Stimulated activated CD4-positive, alpha-beta T cell treated with anti-CD3 and anti-CD28 coated beads, Interleukin-15, amount 100 ng/mL, for 24 hours (primary cell): ENCODE results near the gene ERP29.
"Not testable (repeated sequence)": the region's sequence is repeated elsewhere in the genome, so short reads cannot be mapped to it uniquely, and the experiment has no call there.

ENCODE experiments used
- DNase-seq: peaks from one replicate; pipeline ENCODE4 v3.0.0-alpha.2; 2020

ERP29 gene

DNA sequence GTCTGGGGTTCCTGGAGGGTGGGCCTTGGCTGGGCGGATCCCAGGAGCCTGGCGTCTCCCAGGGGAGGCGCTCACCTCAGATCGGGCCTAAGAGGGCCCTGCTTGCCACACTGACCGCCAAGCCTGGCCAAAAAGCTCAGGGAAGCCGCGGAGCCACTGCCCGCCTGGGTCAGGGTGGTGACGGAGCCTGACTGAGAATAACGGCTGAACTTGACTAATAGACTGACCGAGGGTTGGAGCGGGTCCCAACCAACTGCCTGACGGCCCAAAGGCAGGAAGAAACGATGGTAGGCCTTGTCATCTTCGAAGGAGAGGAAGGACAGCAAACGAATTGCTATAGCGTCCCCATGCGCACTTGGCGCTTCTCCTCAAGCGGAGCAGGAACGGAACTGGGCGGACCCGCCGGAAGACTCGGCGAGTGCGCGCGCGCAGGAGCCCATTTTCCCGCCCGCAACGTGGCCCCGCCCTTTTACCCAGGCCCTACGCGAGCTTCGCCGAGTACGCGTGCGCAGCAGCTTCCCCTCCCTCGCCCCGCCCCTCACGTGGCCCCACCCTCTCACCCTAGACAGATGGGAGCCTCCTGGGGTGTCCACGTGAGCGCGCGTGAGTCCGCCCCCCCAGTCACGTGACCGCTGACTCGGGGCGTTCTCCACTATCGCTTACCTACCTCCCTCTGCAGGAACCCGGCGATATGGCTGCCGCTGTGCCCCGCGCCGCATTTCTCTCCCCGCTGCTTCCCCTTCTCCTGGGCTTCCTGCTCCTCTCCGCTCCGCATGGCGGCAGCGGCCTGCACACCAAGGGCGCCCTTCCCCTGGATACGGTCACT is at the start of gene ERP29, which contains the start of gene TMEM116:
Gene ERP29 (plus strand): TSS at position 652 of the 826 bp plus-strand sequence. CDS start 40 bp downstream, at position 692.
Gene TMEM116 (minus strand): TSS at position 391 of the 826 bp plus-strand sequence. CDS start 7,895 bp downstream, outside the sequence.
- DNase-seq: peak; percentile 100

DNA sequence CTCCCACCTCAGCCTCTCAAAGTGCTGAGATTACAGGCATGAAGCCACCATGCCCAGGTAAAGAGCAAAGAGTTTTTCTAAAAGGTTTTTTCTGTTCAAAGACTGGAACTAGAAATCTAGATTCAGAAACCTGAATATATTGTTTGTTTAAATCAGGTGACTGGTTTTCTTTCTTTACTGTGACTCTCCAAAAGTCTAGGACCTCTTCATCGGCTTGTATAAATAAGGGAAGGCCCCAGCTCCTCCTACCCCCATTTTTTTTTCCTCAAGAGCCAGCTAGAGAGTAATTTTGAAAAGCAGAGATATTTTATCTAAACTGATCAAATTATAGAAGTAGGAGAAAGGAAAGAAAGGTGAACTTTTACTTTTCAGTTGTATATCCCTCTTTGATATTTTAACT is 48.3 kb upstream of the ERP29 start:
- DNase-seq: no peak

DNA sequence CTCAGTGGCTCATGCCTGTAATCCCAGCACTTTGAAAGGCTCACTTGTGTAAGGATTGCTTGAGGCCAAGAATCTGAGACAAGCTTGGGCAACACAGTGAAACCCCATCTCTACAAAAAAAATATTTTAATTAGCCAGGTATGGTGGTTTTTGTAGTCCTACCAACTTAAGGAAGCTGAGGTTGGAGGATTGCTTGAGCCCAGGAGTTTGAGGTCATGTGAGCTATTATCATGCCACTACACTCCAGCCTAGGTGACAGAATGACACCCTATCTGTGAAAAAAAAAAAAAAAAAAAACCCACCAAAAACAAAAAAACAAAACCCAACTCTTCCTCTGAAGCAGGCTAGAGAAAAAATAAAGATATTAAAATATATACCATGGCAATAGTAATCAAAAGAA is 41.4 kb upstream of the ERP29 start:
- no peak for DNase-seq

DNA sequence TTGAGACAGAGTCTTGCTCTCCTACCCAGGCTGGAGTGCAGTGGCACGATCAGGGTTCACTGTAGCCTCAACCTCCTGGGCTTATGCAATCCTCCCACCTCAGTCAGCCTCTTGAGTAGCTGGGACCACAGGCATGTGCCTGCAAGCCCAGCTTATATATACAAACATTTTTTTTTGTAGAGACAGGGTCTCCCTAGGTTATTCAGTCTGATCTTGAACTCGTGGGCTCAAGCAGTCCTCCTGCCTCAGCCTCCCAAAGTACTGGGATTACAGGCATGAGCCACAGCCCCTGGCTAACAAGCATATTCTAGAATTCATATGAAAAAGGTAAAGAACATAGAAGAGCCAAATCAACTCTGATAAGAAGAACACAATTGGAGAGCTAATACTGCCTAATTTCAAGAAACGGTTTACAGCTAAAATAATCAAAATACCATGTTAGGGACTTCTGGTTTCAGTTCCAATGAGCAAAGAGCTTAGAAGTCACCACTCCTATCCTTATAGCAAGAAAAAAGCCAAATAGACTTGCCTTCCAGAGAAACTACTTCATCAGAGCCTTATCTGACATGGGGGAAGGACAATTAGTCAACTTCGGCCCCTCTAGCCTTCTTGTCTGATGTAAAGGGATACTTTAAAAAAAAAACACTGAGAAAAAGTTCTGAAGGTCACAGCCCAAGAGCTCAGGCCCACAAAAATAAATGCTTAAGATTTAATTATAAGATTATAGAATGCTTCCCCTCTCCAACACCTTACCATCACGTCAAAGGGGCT is 37.9 kb upstream of the ERP29 start:
- DNase-seq: no peak

DNA sequence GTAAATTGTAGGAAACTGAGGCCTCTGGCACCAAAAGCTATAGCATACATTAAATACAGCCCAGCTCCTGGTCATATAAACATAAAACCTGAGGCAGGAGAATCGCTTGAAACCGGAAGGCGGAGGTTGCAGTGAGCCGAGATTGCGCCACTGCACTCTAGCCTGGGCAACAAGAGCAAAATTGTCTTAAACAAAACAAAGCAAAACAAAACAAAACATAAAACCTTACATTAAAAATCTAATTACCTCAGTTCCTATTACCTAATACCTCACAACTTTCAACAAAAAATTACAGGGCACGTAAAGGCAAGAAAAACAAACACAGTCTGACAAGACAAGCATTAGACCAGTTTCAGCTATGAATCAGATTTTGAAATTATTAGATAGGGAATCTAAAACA is 36.9 kb upstream of the ERP29 start:
- DNase-seq: no peak

DNA sequence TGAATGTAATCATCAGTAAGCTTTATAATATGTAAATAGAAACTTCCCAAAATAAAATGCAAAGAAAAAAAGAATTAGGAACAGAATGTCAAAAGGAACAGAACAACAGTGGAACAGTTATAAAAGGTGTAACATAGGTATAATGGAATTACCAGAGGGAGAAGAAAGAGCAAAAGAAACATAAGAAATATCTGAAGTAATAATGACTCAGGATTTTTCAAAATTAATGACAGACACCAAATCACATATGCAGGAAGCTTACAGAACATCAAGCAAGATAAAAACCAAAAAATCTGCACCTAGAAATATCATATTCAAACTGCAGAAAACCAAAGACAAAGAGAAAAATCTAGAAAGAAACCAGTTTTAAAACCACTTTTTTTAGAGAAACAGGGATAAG is 36.4 kb upstream of the ERP29 start:
- no peak for DNase-seq

DNA sequence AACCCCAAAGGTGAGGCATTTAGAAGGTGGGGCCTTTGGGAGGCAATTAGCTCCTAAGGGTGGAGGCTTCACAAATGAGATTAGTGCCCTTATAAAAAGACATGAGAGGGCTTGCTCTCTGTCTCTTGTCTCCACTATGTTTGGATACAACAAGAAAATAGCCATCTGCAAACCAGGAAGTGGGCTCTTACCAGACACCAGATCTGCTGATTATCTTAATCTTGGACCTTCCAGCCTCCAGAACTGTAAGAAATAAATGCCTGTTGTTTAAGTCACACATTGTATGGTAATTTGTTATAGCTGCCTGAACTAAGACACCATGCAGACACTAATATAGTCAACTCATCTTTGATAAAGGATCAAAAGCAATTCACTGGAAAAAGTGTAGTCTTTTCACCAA is 34.7 kb upstream of the ERP29 start:
- DNase-seq: no peak

DNA sequence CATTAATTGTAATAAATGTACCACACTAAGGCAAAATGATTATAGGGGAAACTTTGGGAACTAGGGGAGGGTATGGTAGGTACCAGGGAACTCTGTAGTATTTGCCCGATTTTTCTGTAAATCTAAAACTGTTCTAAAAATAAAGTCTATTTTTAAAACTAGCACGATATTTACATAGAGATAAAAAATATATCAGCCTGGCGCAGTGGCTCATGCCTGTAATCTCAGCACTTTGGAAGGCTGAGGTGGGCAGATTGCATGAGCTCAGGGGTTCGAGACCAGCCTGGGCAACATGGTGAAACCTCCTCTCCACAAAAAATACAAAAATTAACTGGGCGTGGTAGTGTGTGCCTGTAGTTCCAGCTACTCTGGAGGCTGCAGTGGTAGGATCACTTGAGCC is 32.6 kb upstream of the ERP29 start:
- DNase-seq: no peak

DNA sequence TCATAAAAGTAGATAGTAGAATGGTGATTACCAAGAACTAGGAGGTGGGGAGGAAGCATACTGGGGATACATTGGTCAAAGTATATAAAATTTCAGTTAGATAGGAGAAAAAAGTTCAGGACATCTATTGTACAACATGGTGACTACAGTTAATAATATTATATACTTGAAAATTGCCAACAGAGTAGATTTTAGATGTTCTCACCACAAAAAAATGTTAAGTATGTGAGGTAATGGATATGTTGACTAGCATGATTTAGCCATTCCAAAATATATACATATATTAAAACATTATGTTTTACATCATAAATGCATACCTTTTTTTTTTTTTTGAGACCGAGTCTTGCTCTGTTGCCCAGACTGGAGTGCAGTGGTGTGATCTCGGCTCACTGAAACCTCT is 31.2 kb upstream of the ERP29 start:
- no peak for DNase-seq

DNA sequence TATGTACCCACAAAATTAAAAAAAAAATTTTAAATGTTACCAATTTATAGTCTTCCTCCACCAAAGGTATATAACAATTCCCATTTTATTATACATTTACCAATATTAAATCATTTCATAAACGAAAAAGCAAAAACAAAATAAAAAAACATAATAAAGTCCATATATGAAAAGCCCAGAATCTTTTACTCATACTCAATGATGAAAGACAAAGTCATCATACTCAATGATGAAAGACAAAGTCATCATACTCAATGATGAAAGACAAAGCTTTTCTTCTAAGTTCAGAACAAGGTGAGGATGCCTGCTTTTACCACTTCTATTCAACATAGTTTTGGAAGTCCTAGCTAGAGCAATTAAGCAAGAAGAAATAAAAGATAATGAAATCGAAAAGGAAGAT is 28.4 kb upstream of the ERP29 start:
- DNase-seq: no peak

DNA sequence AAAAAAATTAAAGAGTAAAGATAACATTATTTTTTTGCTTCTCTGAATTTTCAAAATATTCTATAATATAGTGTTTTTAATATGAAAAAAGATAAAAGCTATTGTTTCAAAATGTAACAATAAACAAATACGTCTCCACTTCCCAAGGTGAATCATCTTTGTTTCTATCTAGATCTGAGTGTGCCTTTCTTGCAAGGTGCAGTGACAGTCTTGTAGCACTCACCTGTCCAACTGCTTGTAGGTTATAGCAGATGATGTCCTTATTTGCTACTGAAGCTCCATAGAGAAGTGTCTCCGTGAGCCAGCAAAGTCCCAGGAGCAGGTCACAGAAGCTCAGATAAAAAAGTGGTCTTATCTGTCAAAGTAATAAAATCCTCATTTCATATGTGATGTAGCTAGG is 21.7 kb upstream of the ERP29 start:
- no peak for DNase-seq

DNA sequence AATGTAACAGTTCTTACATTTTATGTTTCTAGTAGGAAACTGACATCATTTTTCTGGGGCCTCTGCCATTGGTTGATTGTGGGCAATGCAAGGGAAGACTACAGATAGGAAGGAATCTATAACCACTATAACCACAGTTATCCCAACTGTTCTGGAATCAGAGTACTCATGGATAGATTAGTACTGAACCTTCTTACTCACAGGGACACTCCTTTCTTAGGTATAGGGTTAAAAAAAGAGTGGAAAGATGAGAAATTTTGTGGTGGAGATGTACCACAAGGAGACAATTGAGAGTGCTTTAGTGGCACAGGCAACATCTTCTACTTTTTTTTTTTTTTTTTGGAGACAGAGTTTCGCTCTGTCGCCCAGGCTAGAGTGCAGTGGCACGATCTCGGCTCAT is 21.3 kb upstream of the ERP29 start:
- DNase-seq: no peak

DNA sequence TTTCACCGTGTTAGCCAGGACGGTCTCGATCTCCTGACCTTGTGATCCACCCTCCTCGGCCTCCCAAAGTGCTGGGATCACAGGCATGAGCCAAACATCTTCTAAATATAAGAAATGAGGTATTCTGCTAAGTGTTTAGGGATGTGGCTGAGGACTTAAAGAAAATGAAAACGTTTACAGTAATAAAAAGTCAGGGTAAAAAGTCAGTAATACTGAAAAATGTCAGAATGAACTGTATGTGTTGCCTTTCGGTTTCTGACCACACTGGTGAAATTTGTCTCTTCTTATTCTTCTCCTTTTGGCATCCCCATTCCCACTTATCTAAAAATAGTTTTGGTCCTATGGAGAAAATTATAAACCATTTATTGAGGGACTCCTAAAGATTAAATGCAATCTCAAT is 20.8 kb upstream of the ERP29 start:
- DNase-seq: no peak

DNA sequence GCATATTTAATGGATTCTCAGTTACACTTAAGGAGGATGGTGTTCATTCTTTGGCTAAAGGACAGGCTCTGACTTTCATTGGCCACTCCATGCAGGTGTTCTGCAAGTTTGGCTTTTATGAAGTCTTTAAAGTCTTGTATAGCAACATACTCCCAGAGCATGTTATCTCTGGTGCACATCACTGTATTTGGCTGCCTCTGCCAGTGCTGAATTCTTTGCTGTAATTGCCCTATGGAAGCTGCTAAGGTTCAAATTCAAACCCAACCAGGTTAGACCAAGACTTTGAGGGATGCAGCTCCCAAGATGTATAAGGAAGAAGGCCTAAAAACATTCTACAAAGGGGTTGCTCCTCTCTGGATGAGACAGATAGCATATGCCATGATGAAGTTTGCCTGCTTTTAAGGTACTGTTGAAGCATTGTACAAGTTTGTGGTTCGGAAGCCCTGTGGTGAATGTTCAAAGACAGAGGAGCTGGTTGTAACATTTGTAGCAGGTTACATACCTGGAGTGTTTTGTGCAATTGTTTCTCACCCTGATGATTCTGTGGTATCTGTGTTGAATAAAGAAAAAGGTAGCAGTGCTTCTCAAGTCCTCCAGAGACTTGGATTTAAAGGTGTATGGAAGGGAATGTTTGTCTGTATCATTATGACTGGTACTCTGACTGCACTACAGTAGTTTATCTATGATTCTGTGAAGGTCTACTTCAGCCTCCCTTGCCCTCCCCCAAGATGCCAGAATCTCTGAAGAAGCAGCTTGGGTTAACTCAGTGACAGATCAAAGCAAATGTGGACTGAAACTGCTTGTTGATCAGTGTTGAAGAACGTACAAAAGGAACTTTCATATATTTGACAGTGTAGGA is 19.7 kb upstream of the ERP29 start:
- peak; percentile 28 for DNase-seq

DNA sequence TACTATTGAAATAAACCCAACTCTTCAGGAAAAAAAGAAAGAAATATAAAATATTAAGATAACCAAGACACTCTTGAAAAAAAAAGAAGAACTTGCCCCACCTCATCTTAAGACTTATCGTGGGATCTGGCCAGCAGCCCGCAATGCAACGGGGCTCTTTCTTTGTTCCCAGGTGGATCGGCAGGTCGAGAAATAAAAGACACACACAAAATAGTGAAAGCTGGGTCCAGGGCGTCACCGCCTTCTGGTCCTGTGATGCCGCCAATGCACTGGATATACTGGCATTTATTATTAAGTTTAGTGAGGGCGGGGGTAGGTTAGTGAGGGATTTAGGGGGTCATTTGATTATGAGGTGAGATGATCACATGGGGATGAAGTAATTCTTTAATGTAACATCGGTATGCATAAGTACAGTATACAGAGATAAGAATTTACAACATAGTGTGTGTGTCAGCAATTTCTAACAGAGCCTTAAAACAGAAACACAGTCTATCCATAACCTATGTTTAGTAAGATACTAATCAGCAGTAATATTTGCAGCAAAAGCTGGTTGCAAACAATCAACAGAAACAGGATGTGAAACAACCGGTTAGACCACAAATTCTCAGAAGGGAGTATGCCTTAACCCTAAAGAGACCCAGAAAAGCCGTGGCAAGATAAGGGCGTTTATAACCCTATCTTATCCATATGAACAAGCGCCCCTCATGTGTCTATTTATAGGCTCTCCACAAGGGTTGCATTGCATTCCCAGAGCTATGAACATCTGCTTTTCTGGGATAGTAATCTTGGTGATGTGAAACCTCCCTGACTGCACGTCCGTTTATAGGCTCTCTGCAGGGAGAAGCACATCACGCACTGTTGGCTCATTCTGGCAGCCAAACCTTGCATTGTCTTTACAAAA is 18.8 kb upstream of the ERP29 start:
- peak; percentile 31 for DNase-seq

DNA sequence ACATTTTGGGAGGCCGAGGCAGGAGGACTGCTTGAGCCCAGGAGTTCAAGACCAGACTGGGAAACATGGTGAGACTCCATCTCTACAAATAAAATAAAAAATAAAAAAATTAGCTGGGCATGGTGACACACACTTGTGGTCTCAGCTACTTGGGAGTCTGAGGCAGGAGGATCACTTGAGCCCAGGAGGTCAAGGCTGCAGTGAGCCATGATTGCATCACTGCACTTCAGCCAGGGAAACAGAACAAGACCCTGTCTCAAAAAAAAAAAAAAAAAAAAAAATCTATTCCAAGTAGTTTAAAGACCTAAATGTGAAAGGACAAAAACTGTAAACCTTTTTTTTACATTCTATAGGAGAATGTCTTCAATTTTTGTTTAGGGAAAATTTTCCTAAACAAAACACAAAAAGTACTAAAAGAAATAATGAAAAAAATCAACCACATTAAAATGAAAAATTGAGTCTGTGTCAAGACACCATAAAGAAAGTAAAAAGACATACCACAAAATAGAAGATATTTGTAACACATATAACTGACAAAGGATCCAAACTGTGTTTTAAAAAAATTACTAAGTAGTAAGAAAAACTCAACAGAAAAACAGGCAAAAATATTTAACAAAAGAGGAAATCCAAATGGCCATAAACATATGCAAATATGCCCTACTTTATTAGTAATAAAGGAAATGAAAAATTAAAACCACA is 17.3 kb upstream of the ERP29 start:
- no peak for DNase-seq

DNA sequence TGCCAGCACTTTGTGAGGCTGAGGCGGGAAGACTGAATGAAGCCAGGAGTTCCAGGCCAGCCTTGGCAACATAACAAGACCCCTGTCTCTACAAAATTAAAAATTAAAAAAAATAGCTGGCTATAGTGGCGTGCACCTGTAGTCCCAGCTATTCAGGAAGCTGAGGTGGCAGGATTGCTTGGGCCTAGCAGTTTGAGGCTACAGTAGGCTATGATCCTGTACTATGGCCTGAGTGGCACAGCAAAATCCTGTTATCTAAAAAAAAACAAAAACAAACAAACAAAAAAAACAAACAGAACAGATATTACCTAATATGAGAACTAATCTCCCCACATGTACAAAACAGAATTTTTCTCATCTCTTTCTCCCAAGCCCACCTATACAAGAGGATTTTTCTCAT is 15.9 kb upstream of the ERP29 start:
- DNase-seq: no peak

DNA sequence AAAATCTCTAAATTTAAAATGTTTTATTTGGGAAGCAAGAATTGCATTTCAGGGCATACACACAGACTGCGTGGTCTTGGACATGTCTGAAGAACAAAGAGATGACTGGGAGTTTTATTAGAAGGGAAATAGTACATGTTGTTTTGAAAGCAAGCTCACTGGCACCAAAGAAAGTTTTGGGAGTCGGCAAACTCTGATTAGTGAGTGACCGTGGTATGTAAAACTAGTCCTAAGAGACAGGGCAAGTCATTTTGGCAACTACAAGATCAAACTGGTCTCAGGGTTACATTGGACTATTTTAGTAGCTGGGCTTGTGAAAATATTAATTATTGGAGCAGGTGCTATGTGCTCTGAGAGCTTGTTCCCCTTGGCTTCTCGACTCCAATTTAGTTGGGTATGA is 15.2 kb upstream of the ERP29 start:
- no peak for DNase-seq

DNA sequence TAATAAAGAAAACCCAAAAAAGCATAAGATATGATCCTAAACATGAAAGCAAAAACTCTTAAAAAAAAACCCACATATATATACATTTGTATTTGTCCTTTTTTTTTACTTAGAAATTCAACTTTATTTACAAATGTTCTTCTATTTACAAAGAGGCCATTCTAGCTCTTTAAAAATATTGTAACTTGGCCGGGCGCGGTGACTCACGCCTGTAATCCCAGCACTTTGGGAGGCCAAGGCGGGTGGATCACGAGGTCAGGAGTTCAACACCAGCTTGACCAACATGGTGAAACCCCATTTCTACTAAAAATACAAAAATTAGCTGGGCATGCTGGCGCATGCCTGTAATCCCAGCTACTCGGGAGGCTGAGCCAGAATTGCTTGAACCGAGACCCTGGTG is 14.1 kb upstream of the ERP29 start:
- DNase-seq: not testable (repeated sequence)

DNA sequence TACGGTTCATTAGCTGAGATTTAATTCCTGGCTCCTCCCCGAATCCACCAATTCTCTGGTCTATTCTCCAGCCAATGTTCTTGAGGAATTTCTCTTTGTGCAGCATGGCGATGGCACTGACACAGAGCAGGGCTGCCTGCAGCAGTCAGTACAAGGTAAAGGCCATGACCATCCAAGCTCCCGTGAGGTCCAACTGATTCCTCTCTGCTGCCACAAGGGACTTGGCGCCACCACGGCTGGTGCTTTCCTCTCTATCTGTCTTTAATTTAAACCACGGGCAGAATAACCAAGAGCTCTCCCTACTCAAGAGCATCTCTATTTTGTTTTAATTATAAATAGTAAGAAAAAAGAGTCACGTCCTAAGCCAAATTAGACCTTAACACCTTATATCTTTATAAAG is 12.4 kb upstream of the ERP29 start:
- DNase-seq: no peak

DNA sequence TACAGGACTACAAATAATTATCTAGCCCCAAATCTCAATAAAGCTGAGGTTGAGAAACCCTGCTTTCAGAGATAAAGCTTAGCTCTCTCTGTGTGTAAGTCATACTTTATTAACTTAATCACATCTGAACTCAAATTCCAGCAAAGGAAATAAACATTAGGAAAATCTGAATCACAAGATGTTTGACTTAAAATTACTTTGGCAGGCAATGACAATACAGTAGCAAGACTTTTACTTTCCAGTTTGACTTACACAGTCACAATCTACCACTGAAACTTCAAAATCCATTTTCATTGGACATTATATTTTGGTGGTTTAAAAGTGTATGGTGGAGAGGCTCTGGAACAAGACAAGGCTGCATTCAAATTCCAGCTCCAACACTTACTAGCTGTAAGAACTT is 11.7 kb upstream of the ERP29 start:
- DNase-seq: no peak

DNA sequence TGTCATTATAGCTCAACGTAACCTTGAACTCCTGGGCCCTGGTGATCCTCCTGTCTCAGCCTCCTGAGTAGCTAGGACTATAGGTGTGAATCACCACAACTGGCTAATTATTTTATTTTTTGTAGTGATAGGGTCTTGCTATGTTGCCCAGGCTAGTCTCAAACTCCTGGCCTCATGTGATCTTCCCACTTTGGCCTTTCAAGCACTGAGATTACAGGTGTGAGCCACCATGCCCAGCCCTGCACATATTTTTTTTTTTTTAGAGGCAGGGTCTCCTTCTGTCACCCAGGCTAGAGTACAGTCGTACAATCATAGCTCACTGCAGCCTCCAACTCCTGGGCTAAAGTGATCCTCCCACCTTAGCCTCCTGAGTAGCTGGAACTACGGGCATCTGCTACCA is 9.2 kb upstream of the ERP29 start:
- no peak for DNase-seq
